Stimulated activated naive CD4-positive, alpha-beta T cell (primary cell): Measurements from ENCODE around the gene MCIDAS.
A peak's percentile ranks its signal among the peaks of the same experiment; 100 is the strongest.

ENCODE experiments used
- DNase-seq, 6 experiments: peaks; one replicate each; lab custom pipeline; 2025; lab: John Stamatoyannopoulos, UW

Gene MCIDAS

DNA sequence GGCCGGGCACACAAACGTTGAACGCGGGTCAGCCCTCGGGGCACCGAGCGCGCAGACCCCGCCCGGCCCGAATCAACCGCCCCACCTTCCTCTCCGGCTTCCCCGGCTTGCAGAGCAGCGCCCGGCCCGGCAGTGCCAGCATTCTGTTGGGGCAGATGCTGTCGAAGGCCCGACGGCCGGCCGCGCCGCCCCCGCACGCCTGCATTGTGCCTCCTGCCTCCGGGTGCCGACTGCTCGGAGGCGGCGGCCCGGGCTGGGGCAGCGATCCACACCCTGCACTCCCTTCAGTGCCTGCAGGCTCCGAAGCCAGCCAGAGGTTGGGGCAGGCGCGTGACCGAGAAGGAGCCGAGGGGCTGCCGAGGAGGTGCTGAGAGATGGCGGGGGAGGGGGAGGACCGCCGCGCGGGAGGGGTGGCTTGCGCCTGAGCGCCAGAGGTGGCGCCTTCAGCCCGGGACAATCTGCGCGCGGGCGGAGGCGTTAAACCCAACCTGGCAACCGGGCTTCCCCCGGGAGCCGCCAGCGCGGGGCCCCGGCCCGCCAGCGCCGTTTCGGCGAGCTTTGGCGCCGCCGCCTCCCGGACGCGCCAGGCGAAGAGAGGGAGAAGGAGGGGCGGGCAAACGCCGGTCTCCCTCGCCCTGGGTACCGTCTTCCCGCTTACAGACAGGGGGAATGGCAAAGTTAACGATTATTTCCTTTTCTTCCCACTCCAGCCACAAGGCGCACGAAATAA, at the start of gene MCIDAS:
Gene MCIDAS (minus strand): TSS at position 382 of the 730 bp plus-strand sequence. CDS start 177 bp downstream, at position 205.
- DNase-seq: peak in 3 of 6 experiments; percentile 27 to 47 (median 42)

DNA sequence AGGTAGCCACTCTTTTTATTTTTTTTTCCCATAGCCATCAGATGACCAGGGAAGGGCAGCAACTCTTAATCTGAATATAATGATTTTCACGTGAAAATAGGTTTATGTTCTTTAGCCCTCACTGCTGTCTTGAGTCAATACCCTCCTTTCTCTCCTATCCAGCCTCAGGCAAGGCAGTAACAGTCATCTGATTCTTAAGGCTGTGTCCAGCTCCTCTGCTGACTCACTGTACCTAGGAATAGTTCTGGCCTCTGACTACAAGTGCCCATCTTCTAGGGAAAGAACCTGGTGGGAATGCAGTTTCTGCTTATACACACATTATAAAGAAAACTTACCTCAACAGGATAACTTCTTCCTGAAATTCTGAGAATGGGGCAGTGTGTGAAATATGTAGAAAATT, 49.7 kb upstream of the MCIDAS start:
- no peak for DNase-seq

DNA sequence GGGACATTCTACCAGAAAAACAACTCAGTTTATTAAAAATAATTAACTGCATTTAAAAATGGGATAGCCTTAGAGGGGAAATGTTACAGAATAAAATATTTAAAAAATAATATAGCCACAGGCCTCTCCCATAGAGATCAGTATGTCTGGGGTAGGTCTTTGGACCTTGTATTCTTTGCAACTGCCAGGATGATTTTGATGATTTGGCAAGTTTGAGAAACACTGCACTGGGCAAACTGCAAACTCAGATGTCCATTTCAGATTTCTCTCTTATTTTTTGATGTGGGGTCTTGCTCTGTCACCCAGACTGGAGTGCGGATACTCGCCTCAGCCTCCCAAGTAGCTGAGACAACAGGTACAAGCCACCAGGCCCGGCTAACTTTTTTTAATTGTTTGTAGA, 31.2 kb upstream of the MCIDAS start:
- no peak for DNase-seq

DNA sequence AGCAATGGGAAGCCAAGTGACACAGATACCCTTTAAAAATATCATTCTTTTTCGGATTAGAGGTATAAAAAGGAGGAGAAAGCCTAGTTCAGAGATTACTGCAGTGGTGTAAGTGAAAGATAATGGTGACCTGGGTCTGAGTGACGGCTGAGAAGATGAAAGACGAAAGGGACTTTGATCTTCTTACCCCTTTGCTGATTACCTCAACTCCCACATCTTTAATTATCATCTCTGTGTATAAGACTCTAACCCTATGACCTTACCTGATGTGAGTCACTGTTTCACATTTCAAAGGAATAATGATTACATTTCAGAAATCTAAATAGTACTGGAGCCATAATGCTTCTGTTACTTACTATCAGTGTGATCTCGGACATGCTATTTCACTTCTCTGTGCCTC, 27.7 kb upstream of the MCIDAS start:
- DNase-seq: no peak

DNA sequence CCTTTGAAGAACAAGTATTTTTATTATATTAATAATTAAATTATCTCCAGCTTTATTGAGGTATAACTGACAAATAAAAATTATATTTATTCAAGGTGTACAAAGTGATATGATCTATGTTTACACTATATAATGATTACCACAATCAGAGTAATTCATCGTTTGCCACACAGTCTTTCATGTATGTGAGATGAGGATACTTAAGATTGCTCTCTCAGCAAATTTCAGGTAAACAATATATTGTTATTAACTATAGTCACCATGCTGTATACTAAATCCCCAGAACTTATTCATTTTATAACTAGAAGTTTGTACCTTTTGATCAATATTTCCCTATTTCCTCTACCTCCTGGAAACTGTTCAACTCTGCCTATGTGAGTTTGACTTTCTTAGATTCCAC, 22.9 kb upstream of the MCIDAS start:
- no peak for DNase-seq

DNA sequence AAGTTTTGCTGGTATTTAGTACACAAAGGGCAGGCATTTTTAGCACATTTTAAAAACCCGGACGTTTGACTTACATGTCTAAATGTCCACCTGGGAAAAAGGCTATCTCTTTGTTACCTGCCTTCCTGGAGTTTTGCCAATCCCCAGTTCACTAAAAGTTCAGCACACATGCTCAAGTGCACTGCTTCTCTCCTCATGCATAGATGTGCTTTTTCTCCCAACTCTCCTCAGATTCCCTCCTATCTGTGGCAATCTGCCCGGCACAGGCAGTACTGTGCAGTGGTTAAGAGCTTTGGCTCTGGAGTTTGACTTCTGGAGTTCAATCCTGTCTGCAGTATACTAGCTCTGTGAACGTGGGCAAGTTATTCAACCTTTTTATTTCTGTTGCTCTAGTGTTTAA, 14.6 kb upstream of the MCIDAS start:
- no peak for DNase-seq

DNA sequence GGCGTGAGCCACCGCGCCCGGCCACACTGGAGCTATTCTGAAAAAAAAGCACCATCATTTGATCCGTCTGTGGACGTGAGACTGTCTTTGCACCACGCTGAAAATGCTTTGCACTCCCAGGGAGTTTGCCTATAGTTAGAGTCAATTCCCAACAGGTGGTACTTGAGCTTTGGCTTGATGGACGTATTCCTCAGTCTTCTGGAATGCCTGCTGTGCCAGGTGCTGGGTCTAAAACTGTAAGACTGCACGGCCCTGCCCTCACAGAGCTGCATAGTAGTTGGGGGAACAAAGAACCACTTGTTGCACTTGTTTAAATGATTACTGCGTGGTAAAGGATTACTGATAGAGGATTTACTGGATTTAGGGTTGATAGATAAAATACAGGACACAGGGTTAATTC, 9.7 kb upstream of the MCIDAS start:
- DNase-seq: no peak

DNA sequence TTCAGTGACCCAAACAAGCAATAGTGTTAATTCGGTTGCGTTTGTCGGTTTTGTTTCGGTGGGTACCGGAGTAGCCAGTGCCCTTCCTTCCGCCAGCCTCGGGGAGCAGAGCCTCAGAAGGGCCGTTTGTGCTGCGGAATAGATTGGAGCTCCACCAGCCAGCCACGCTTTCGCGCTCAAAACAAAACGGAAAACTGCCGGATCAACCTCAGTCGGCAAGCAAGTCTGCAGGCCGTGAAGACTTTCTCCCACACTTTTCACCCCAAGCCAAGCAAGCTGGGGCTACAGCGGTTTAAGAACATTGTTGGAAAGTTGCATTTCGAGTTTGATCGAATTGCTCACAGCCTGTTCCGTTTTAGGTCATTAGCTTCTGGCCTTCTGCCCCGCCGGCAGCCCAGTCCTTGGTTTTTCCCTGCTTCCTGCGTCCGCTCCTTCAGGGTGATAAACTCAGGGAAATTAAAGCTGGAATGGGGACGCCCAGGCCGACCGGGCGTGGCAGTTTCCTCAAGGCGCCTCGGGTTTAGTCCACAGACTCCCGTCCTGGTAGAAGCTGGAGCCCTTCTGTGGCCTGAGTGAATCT, 7.1 kb upstream of the MCIDAS start:
- DNase-seq: peak in 1 of 6 experiments; percentile 15

DNA sequence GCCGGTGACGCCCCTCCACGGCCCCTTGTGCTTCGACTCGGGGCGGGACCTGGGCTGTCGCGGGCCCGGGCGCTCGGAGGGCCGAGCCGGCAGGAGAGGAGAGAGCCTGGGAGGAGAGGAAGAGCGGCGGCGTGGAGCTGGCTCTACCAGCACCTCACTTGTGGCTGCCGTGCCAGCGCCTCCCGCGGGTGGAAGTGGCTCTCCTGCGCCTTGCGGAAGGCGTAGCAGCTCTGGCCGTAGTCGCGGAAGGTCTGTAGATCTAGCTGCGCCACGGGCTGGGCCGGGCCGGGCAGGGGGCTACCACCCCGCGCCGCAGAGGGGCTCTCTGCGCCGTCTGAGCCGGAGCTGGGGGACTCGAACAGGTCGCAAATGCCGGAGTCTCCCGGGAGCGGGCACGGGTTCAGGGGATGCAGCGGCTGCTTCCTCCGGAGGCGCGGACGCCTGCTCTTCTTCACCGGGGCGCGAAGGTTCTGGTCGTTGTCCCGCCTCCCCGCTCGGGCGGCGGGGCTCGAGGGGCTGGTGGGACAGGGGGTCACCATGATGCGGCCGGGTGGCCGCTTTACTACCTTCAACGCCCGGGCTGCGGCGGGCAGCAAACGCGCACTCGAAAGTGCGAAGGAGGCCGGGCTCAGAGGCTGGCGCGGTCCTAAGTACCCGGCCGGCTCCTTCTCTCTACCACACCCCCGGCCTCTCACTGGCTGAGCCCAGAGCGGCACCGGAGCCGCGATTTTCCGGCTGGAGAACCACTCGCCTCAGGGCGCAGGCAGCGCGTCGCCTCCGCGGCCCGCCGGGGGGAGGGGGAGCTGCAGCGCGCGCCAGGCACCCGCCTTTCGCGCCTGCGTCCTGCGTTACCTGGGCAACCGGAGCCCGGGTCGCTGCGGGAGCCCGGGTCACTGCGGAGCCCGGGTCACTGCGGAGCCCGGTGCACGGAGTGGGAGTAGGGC, 6.1 kb upstream of the MCIDAS start, which contains the start of gene CCNO:
Gene CCNO (minus strand): TSS at position 624 of the 944 bp plus-strand sequence. CDS start 85 bp downstream, at position 539.
- DNase-seq: peak; percentile 10 to 55 (median 38)

DNA sequence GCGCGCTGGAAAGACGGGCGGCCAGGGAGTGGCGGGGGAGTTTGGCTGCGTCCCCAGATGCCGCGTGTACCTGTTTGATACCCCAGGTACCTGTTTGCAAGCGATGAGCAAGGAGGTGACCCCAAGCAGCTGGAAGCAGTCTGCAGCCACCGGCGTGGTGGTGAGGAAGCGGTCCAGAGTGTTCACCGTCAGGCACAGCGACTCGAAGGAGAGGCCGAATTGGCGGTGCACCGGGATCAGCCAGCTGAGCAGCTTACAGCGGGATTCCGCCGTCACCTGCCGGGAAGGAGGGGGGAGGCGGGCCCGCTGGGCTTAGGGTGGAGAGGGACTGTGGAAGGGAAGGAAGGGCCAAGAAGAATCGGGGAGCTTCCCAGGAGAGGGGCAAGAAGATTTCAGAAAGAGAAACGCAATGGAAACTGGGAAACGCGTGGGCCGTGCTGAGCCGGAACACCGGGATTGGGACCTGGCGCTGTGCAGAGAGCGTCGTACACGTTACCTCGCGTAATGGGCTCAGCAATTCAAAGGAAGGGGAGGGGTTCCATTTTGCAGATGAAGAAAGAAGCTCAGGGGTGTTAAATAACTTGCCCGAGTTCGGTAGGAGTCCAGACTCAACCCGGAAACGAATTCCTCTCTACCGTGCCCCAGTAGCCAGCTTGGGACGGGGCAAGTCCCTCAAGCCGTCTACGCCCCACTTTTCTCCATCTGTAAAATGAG, 5.3 kb upstream of the MCIDAS start:
- DNase-seq: peak in 2 of 6 experiments; percentile 11 to 41

DNA sequence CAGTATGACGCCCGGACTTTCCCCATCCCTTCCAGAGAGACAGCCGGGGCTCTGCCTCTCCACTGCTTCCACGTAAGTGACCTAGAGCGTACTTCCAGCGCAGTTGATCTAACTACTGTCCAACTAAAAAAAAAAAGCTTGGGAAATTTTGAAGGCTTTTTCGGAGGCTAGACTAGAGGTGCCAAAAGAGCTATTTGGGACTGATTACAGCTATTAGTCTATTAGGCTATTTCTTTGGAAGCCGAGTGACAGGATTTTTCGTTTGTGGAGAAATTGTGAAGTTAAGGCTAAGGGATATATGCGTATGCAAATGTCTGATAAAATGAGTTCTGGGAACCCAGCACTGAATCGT, 4.8 kb upstream of the MCIDAS start:
- peak in 1 of 6 experiments; percentile 25 for DNase-seq

DNA sequence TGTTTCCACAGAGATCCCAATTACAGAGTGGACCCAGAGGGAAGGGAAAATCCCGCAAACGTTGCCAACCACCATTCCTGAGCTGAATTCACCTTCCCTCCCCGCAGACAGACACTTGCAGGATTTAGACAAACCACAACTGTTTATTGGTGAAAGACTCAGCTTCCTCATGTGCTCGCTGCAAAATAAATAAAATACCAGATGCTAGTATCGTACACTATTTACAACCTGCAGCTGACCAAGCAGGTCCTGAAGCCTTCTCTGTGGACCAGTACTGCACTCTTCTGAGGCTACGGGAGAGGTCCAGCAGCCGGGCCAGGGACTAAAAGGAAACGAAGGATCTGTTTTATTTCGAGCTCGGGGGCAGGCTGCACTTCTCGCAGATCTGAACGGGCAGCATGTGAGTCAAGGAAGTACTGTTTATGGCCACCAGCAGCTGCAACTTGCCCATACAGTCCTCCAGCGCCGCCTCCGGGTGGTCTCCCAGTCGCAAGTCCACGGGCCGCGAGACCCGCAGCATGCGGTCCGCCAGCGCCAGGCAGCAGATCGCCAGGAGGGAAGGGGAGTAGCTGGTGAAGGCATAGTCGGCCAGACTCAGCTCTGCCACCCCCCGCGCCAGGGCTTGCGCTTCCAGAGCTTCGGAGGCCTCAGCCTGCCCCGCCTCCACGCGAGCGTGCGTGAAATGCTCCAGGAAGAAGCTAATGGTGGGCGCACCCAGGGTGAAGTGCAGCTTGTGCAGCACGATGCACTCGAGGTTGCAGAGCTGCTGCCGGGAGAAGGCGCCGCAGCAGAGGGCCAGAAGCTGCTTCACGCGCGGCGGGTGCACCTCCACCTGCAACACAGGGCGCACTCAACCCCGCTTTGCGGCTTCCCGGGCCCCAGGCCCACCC, 4.2 kb upstream of the MCIDAS start:
- peak in 2 of 6 experiments; percentile 35 to 50 for DNase-seq

DNA sequence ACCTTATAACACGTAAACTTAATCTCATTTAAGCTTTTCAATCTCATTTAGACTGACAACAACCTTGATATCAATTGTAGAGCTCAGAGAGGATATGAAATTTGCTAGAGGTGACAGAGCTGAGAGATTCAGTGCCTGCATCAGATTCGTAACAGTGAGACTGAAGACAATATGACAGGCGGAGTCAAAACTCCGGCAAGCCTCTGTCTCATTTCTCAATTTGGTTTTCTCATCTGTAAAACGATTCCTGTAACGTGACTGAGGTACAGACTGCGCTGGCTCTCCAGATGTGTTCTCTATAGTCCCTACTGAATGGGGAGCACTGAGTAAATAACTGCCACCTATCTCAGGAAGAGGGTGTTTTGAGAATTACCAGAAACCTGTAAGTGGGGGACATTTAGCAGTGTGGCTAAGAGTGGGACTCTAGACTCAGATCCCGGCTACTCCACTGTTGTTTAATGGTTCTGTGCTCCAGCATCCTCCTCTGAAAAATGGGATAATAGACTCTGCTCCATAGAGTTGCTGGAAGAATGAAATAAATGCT, 3.0 kb upstream of the MCIDAS start:
- no peak for DNase-seq

DNA sequence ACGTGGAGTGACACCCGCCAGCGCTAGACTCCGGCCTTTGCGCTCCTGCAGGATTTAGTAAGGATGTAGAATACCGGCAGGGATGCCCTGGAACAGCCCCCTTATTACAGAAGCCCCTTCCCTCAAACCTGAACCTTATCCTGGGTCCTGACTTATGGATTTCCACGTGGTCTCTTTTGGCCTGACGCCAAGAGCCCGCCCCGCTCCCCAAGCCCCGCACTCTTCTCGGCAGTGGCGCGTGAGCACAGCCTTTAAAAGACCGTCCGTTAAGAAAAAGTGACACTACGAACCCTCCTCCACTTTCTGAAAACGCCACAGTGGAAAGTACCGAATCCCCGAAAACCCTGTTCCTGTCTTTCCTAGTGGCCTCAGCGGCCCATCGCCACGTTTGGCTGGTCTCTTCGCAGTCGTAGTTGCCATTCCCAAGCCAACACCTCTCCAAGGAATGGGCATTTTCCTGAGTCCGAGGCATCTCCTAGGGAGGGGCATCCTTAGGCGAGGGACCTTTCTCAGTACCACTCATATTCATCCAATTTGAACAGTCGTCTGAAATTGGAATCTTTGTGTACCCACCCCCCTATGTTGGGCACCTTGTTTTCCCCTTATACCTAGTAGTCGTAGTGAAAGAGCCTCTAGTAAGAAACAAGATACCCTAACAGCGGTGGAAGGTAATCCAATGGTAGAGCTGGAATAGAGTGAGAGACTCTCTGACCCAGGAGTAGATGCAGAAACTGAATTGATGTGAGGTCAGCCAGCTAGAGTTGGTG, 732 bp upstream of the MCIDAS start:
- DNase-seq: peak in 1 of 6 experiments; percentile 8

DNA sequence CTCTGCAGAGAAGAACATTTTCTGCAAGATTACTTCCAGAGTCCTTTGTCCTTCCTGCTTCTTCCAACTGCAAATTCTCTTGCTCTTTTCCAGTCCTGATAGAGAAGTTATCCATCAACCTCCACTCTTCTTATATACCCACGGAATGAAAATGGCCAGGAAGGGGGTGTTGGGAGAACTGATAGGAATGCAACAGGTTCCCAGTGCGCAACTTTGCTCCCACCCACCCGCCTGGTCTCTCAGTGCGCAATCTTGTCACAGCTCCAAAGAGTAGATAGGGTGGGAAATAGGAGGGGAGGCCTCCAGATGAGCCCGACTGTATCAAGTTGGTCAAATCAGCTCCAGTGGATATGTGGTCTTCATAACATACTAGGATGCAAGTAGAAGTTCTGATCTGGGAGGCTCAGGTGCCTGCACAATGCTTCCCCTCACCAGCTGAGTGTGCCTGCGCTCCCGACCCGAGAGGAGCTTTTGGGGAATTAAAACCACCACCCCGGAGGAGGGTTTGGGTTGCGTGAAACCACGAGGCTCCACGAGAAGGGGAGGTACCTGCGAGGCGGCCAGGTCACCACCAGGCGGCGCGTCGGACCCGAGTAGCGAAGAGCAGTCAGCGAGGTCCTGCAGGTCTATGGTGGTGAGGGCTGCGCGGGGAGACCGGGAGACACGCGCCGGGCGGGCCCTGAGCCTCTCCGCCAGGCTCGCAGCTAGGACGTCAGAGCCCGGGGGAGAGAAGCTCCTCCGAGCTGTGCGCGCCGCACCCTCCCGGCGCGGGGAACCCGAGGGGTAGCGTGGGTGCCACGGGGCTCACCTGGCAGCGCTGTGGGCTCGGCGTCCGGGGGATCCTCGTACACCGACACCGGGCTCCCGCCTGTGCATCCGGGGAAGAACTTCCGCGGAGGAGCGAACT, 835 bp downstream of the MCIDAS start:
- DNase-seq: peak in 3 of 6 experiments; percentile 25 to 32 (median 30)

DNA sequence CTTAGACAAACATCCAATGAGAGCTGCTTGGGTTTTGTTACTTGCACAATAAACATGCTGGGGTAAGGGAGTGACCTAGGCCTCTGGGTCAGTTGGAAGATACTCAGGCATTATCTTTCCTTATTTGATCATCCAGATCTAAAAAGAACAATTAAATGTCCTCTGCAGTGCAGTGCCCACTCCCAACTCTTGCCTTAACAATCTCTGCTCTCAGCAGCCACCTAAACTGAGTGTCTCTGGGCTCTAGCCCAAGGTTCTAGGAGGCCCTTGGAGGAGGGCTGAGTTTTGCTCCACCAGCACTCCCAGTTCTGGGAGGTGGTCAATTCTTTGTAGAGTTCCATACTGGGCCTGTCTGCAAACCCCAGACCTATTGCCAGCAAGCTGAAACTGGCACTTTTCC, 1.8 kb downstream of the MCIDAS start:
- DNase-seq: no peak

DNA sequence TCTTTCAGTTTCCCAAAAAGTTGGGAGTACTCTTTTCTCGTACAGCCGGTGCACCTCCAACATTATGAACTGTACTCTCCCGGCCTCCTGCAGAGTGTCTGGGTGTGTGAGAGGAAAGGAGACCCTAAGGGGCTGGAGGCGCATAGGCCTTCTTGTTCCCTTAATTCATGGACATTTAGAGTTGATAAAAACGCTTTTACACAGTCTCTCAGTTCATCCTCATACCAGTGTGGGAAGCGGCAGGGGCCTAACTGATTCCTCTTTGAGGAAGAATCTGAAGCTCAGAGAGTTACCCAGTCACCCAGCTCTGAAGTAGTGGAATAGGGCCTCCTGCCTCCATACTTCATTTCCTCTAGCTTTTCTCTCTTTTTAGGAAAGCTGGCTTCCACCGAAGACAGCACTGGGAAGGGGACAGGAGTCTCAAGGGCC, 3.3 kb downstream of the MCIDAS start:
- peak in 1 of 6 experiments; percentile 12 for DNase-seq

DNA sequence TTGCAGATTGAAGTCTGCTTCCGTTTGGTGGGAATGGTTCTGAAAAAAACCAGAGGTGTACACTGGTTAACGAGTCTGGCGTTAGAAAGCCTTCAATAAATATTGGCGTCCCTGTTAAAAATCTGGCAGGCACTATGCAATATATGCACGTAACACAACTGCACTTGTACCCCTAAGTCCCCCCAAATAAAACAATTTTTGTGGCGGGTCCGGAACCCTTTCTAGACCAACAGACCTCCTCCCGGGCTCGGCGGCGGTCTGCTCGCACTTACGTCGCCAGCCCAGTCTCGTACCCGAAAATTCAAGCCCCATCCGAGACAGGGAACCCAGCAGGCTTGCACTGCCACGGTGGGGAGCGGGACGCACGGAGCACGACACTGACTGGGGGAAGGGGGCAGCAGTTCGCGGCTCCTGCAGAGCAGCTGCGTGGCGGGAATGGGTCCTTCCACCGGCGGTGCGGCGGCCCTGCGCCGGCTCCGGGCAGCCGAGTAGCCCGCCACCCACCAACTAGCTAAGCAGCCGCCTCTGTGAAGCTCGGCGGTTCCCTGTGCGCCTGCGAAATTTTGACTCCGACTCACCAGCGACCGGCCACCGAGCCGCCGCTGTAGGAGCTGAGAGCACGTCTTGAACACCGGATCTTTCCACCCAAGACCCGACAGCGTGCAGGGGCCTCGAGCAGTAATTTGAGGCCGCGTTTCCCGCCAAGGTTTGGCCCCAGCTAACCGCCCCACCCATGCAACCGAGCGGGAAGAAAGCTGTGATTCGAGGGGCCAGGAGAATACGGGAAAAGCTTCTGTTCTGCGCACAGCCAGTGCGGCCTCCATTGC, 3.9 kb downstream of the MCIDAS start:
- DNase-seq: peak in 1 of 6 experiments; percentile 14
